Activated gamma-delta T cell treated with Interleukin-2 at 50 U/mL for 16 hours (primary cell): Measurements from ENCODE around the gene GNE.
"Not testable (repeated sequence)": the region's sequence is repeated elsewhere in the genome, so short reads cannot be mapped to it uniquely, and the experiment has no call there.

ENCODE experiments used
- DNase-seq: peaks from one replicate; pipeline ENCODE4 v3.0.0-alpha.2; 2020

GNE gene

DNA sequence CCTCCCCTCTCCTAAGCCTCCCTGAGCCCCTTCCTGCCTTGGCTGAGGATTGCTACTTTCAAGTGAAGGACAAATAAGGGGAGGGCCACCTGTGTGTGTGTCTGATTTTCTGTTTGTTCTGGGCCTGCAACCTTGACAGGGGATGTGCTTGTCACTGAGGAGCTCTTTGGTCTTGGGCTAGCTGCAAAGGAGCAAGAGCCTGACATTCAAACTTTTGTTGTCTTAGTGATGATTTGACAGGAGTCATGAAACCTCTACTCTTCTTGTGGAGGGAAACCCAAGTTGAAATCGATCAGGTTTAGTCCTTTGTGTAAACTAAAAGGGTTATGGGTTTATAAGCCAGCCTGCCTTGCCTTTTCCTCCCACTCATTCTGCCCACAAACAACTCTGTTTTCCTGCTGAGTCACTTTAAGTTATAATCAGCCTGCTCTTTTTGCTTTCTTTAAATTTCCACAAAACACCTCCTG is 50.7 kb downstream of the GNE start:
- DNase-seq, result no peak

DNA sequence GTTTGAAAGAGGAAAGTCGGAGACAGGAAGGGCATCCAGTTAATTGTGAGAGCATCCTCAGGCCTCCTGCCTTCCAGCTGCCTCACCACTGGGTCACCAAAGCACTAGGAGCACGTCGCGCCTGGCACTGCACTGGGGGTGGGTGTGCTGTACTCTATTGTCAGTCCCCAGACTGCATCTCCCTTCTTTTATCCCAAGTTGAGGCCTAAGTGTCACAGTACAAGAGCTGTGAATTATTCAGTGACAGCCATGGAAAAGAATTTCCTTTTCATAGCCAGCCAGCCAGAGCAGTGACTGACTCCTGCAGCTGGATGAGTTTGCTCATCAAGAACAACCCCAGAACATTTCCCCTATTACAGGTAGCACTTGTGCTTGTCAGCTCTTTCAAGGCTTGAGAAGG is 51.2 kb downstream of the GNE start:
- no peak for DNase-seq

DNA sequence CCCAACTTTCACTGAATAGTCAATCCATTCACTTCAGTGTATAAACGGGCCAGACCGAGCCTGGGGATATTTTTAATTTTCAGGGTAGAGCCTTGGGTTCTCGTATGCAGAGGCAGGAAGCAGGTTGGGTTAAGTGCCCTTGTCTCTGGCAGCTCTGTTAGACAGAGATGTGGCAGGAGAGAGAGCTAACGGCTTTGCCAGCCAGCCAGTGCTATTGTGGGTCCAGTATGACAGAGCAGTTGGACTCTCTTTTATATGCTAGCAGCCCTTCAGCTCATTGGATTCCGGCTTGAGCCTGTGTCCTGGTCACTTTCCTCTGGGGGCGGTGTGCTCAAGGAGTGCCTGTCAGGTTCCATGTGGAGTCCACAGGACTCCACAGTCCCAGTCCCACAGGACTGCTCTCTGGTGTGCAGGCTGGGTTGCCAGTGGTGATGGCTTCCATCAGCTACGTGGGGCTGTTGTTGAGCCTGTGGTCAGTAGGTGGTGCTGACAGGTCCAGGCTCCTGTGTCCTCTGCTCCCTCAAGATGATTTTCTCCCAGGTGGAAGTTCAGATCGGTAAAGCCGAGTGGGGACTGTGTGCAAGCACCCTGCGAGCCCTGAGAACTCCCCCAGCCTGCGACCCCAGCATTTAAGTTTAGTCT is 53.2 kb downstream of the GNE start:
- no peak for DNase-seq

DNA sequence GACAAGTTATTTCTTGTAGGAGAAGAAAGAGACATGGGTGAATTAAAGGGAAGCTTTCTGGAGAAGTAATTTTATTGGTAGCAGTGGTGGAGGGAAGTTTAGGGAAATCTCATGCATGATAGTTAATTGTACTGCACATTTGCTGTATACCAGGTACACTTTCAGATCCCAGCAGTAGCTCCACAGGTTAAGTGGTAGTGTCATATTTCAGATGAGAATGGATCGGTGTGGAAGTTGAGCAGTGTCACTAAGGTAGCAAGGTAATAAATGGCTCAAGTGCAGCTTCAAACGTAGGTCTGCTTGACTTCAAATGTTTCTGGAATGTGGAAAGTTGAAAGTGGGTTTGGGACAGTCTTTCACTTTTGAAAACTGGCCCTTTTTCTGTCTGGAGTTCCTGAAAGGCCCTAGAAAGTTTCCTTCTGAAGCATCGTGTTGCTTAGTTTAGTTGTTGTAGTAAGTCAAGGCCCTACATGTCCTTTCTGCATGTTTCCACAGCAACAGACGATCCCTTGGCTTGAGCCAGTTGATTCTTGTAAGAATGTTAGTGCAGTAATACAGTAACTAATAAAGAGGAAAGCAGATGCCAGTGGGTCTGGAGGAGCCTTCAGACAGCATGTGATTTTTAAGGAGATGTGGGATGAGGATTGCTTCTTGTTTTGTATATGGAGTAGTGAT is 63.8 kb downstream of the GNE start:
- DNase-seq, result no peak

DNA sequence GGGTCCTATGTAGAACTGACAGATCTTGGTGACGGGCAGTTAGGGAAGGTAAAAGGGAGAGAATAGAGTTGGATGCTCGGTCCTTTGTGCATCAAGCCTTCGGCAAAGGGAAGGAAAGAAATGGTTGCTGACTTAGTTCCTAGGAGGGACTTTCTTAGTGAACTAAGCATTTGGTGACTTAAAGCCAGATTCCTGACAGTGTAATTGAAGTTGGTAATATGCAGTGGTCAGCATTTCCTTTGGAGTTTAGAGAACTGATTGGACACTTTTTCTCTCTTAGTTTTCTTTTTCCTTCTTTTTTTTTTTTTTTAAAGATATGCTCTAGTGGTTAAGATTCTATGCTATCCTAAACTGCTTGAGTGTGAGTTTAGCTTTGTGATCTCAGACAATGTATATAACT is 65.2 kb downstream of the GNE start:
- DNase-seq, result no peak

DNA sequence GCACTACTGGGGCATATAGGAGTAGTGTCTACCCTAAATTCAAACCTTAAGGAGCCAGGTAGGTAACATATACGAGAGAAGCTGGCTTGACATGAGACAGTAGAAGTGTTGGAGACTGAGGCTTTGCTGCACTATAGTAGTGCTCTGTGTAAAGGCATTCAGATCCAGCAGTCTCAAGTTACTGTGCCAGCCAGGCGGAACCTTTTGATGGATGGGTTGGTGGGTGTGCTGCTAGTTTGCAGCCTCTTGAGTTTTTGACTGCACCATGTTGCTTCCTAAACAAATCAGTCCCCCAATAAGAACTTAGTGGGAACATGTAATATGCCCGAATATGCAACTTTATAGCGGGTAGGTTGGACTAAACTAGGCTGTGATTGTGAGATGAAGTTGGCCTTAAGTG is 66.1 kb downstream of the GNE start:
- no peak for DNase-seq

DNA sequence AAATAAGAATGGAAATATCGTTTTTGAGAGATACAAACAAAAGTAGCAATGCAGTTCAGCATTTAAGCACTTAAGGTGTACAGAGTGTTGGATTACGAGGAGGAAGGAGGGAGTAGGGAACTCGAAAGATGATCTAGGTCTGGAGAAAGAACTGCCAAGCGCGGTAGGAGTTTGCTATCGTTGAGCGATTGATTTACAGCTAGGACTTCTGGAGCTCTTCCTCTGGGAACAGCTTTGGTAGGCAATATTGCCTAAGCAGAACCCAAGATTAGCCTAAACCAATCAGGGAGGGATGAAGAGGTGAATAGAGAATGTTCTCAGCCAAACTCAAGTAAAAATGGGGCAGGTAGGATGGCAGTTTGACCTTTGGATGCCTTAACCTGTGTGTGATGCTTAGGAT is 66.6 kb downstream of the GNE start:
- DNase-seq, result no peak

DNA sequence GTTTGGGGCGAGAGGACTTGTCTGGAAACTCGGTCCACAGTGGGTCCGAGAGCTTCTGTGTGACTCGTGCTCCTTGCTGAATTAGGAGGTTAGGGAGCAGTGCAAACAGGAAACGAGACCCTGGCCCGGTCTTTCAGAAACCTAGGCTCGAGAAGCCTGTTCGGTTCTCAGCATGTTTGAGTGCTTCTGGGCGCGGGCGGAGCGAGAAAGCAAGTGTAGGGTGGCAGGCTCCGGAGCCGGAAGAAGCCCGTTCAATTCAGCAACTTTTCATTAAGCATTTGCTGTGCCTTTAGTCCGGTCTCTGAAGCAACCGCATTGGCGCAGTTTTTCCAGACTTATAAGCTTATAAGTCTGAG is 67.0 kb downstream of the GNE start:
- DNase-seq, result peak; percentile 43

DNA sequence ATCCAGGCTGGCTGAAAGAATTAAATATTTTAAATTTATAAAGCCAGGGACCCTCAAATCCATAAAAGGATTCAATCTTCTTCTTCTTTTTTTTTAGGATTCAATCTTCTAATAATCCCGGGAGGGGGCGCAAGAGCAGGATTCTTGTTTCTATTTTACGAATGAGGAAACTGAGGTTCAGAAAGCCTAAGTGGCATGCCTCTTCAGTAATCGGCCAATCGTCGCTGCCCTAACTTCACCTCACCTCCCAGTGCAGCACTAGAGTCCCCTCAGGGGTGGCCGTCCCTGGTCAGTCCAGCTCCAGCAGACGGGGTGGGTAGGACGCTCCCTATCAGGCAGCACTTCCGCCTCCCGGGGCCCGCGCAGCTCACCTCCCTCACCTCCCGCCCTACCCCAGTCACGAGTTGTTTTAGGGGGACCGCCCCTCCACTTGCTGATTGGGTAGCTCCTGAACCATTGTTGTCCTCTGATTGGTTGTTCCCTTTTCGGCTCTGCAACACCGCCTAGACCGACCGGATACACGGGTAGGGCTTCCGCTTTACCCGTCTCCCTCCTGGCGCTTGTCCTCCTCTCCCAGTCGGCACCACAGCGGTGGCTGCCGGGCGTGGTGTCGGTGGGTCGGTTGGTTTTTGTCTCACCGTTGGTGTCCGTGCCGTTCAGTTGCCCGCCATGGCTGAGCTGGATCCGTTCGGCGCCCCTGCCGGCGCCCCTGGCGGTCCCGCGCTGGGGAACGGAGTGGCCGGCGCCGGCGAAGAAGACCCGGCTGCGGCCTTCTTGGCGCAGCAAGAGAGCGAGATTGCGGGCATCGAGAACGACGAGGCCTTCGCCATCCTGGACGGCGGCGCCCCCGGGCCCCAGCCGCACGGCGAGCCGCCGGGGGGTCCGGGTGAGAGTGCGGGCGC is 67.6 kb downstream of the GNE start, which contains the start of gene CLTA:
Gene CLTA, plus strand, starts transcription at position 534 of the 902 bp plus-strand sequence. Its CDS starts 136 bp downstream, at position 670.
- DNase-seq, result peak; percentile 94

DNA sequence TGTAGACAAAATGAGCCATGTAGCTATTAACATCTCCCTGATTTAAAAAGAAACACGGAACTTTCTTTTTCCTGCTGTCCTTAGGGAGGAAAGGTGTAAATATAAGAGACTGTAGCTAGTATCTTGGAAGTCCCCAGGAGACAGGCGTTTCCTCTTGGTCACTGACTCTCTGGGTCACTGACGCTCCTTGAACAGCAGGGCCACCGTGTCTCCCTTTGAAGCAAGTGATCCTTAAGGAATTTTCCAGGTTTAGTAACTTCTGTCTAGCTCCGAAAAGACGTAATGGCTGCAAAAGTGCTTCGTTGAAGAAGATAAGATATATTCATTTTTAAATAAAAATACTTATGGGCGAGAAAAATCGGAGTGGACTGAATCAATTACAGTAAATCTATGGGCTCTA is 68.3 kb downstream of the GNE start:
- DNase-seq, result no peak

DNA sequence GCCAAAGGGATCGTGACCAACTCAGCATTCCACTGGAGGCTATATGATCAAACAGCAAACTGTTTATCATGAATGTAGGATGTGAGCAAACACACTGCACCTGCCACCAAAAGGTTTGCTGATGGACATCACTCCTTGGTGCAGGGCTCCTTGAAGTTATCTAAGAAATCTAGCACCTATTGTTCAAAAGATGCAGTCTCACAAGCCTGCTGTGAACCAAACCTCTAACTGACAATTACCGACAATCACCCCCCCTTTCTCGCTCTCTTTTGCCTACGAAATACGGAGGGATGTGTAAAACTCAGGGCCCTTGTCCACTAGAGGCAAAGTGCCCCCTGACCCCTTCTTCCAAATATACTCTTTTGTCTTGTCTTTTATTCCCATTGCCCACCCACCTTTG is 70.0 kb downstream of the GNE start:
- no peak for DNase-seq

DNA sequence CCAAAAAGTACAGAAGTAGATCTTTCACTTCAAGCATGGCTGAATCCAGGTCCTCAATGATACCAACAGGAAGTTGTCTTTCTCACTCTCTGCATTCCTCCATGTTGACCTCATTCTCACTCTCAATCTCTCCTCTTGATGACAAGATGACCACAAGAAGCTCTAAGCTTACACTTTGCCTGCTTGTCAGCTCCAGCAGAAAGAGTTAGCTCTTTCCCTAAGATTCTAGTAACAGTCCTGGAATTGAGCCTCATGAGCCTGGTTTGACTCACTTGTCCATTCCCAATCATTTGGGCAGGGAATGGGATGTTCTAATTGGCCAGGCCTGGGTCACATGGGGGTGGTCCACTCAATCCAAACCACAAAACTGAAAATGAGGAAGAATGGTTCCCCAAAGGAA is 70.8 kb downstream of the GNE start:
- no peak for DNase-seq

DNA sequence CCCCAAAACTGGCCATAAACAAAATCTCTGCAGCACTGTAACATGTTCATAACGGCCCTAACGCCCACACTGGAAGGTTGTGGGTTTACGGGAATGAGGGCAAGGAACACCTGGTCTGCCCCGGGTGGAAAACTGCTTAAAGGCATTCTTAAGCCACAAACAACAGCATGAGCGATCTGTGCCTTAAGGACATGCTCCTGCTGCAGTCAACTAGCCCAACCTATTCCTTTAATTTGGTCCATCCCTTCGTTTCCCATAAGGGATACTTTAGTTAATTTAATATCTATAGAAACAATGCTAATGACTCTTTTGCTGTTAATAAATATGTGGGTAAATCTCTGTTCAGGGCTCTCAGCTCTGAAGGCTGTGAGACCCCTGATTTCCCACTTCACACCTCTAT is 78.0 kb downstream of the GNE start:
- not testable (repeated sequence) for DNase-seq

DNA sequence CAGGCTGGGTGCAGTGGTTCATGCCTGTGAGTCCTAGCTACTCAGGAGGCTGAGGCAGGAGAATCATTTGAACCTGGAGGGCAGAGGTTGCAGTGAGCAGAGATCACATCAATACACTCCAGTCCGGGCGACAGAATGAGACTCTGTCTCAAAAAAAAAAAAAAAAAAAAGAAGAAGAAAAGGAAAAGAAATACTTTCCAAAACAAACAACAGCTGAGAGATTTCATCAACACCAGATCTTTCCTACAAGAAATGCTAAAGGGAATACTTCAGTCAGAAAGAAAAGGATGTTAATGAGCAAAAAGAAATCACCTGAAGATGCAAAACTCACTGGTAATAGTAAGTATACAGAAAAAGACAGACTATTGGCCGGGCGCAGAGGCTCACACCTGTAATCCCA is 80.7 kb downstream of the GNE start:
- no peak for DNase-seq

DNA sequence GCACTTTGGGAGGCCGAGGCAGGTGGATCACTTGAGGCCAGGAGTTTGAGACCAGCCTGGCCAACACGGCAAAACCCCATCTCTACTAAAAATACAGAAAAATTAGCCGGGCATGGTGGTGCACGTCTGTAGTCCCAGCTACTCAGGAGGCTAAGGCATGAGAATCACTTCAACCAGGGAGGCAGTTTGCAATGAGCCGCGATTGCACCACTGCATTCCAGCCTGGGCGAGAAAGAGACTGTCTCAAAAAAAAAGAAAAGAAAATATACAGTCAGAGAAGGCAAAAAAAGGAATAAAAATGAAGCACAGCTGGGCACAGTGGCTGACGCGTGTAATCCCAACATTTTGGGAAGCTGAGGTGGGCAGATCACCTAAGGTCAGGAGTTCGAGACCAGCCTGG is 81.8 kb downstream of the GNE start:
- not testable (repeated sequence) for DNase-seq

DNA sequence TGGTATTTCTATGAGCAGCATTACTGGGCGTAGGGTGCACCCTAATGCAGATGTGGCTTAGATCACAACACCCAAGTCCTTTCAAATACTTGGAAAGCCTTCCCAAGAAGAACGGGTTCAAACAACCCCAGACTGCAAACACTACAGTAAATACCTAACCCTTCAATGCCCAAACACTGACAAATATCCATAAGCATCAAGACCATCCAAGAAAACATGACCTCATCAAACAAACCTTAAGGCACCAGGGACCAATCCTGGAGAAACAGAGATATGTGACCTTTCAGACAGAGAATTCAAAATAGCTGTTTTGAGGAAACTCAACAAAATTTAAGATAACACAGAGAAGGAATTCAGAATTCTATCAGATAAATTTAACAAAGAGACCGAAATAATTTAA is 83.0 kb downstream of the GNE start:
- not testable (repeated sequence) for DNase-seq

DNA sequence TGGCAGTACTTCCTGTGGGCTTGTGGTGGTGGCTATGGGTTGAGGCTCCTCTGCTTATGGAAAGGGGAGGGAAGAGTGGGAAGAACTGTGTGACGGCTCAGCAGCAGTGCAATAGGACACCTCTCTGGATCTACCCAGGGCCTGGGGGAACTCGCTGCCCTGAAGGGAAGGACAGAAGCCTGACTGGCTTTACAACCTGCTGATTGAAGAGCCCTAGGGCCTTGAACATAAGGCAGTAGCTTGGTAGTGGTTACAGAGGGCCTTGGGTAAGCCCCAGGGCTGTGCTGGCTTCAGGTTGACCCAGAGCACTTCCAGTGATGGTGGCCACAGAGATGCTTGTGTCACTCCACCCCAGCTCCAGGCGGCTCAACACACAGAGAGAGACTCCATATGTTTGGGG is 83.5 kb downstream of the GNE start:
- DNase-seq, result no peak

DNA sequence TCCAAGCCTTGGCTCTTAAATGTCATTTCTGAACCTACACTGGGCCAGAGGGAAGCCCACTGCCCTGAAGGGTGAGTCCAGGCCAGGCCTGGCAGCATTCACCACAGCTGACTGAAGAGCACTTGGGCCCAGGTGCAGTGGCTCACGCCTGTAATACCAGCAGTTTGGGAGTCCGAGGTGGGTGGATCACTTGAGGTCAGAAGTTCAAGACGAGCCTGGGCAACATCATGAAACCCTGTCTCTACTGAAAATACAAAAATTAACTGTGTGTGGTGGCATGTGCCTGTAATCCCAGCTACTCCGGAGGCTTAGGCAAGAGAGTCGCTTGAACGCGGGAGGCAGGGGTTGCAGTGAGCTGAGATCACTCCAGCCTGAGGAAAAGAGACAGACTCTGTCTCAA is 84.0 kb downstream of the GNE start:
- no peak for DNase-seq

DNA sequence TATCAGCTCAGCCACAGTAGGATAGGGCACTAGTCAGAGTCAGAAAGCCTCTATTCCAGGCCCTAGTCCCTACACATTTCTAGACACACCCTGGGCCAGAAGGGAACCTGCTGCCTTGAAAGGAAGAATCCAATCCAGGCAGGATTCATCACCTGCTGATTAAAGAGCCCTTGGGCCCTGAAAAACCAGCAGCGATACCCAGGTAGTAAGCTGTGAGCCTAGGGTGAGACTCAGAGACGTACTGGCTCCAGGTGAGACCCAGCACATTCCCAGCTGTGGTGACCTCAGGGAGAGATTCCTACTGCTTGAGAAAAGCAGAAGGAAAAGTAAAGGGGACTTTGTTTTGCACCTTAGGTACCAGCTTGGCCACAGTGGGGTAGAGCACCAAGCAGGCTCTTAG is 84.4 kb downstream of the GNE start:
- no peak for DNase-seq

DNA sequence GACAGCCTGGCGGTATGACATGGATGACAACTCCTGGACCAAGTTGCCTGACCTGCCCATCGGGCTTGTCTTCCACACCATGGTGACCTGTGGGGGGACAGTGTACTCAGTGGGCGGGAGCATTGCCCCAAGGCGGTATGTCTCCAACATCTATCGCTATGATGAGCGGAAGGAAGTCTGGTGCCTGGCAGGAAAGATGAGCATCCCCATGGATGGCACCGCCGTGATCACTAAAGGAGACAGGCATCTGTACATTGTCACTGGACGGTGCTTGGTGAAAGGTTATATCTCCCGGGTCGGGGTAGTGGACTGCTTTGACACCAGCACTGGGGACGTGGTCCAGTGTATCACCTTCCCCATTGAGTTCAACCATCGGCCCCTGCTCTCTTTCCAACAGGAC is 87.7 kb downstream of the GNE start:
- DNase-seq, result no peak

DNA sequence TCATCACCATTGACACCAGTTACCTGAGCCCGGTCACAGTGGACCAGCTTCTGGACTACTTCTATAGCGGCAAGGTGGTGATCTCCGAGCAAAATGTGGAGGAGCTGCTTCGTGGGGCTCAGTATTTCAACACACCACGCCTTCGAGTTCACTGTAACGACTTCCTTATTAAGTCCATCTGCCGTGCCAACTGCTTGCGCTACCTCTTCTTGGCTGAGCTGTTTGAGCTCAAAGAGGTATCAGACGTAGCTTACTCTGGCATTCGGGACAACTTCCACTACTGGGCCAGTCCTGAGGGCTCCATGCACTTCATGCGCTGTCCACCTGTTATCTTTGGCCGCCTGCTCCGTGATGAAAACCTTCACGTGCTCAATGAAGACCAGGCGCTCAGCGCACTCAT is 88.5 kb downstream of the GNE start:
- no peak for DNase-seq

DNA sequence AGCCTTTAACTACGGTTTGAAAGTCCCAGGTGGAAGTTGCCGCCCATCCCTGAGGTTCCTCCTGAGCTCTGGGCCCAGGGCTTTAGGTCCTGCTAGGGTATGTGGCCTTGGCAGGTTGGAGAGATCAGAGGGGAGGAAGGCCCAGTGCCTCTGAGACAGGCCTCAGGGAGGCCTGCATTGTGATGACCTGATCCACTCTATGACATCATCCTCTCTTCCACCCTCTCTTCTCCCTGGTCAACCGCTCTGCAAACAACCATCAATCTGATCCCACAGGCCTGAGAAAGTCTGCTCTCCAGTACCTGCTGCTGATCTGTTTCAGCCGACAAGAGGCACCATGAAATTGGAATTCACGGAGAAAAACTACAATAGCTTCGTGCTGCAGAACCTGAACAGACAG is 89.1 kb downstream of the GNE start, which contains the start of gene CCIN:
Gene CCIN, plus strand, starts transcription at position 223 of the 400 bp plus-strand sequence. Its CDS starts 115 bp downstream, at position 338.
- no peak for DNase-seq

DNA sequence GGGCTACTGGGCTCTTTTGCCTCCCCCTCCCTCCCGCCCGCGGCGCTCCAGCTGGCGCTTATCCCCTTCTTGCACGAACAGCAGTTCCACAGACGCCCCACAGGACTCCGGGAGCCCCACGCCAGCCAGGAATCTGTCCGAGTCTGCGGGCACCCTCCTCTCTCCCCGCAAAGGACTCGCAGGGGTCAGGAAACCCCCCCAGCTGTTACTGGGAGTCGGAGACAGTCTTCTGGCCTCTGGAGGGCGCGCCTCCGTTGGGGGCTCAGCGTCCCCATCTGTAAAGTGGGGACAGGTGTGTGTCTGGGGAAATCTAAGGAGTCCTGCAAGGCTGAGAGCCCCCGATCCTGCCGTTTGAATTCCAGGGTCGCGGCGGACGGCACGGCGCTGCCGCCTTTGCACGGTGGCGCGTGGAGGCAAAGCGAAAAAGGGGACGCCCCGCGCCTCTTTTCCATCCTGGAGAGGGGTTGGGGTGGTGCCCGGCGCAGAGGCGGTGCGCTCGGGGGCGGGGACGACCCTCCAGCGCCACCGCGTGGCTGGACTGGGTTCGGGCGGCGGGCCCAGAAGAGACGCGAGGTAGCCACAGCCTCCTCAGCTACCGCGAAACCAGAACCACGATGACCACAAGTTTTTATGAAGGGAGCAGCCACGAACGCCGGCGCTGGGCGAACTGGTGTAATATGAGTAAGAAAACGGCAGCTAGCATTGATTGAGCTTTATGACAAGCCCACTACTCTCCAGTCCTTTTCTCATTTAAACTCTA is 91.9 kb downstream of the GNE start:
- DNase-seq, result peak; percentile 78
